ENCODE measurements around the gene ESPNL. TPM values are rescaled to one million over a fixed set of nuclear protein-coding genes. Genes with fewer than 3 reads are reported as not detected.

The ESPNL gene
- total and polyA plus RNA-seq, 2 of the 4 experiments (the other 2 are of a cell fraction): 2.0 TPM

DNA sequence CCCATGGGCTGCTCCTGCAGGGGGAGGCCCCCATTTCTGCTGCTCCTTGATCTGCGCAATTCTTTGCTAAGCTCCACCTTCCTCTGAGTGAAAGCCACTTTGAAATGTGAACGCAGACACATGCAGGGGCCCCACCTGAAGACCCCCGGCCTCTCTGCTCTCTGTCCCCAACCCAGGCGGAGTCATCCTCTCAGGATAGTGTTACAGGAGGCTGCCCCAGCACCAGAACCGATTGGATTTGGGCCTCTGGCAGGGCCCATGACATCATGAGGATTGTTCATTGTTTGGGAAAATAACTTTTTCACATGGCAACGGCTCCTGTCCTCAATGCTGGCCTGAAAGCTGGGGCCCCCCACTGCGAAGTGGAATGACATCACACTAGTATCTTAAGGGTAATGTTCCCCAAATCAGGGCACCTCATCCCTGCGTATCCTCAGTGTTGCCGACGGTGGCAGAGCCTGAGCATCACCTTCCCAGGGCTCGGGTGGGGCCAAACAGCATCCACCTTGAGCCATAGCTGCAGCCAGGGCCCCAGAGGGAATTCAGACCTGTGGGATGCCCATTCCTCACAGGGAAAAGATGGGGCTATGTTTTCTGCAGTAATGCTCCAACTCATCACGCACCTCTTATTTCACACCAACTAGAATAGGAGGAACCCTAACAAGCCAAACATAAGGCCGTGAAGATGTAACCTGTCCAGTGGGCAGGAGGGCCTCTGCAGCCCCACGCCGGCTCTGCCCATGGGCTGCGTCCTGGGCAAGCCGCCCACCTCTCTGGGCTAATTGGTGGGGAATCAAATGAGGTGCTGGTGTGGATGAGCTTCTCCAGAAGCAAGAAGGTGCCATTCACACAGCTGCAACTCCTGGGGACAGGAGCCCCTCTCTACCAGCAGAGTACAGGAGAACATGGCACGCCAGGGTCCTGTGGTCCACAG is 55.9 kb downstream of the ESPNL start:
- Histone ChIP-seq H3K4me3 (ENCODE audit: insufficient read depth, low read depth, low read length) (no peak overlapping the region), H3K23ac (ENCODE audit: low read depth, low read length) (no peak overlapping the region; the same call in 1 of the 2 replicates), H4K20me1 (ENCODE audit: insufficient read depth, low read length) (no peaks in the 10 kb centered on the region), H3K27me3 (ENCODE audit: control insufficient read depth, insufficient read depth, low read length) (no peaks in the 10 kb centered on the region), H3K9ac (ENCODE audit: low read depth, low read length) (no peak overlapping the region), H2AFZ (replicated peaks; ENCODE audit: low read length, poor library complexity) (peak overlapping the region; percentile 85), H3K4ac (ENCODE audit: low read depth, low read length) (peak overlapping the region; percentile 56), H3K14ac (replicated peaks; ENCODE audit: low read depth, low read length) (peak overlapping the region; percentile 38), H2AK9ac (replicated peaks; ENCODE audit: low read depth, low read length, poor library complexity) (peak overlapping the region; percentile 25), H3K27ac (ENCODE audit: insufficient read depth, low read length) (peak overlapping the region; percentile 40; the same call in 1 of the 2 replicates), H2BK20ac (ENCODE audit: low read depth, low read length) (peak overlapping the region; percentile 9), H4K8ac (ENCODE audit: low read depth in 2 of 2, low read length in 2 of 2) (peak overlapping the region in 1 of 2 experiments; percentile 46; a peak in 1 of 4 replicates), H2BK15ac (ENCODE audit: low read depth, low read length) (peak overlapping the region; percentile 64; the same call in 2 of the 3 replicates), H2BK120ac (ENCODE audit: low read depth, low read length) (peak overlapping the region; percentile 50), H3K18ac (ENCODE audit: low read depth, low read length) (peak overlapping the region; percentile 12; the same call in 1 of the 2 replicates), H3K36me3 (ENCODE audit: control insufficient read depth, insufficient read depth, low read length) (no peaks in the 10 kb centered on the region), H3K79me1 (ENCODE audit: low read depth in 1 of 2, low read length in 2 of 2) (no peaks in the 10 kb centered on the region; a peak in 1 of 4 replicates), H3K4me1 (ENCODE audit: control insufficient read depth, insufficient read depth, low read length) (peaks cover 18% of the 10 kb centered on the region), H2BK5ac (ENCODE audit: low read depth, low read length, poor library complexity, severe bottlenecking) (no peak overlapping the region), H3K9me1 (ENCODE audit: insufficient read depth, low read length) (0 out of 2 replicates have a peak, but pooled peaks cover 7% of the 10 kb centered on the region), H3K9me3 (ENCODE audit: control insufficient read depth, insufficient read depth, low read length) (no peaks in the 10 kb centered on the region), H4K5ac (ENCODE audit: low read depth, low read length) (no peak overlapping the region), H3K4me2 (ENCODE audit: low read depth, low read length) (no peak overlapping the region), H4K91ac (ENCODE audit: insufficient read depth, low read depth, low read length) (peak overlapping the region; percentile 44; the same call in 1 of the 2 replicates), H3K56ac (ENCODE audit: extremely low read depth, insufficient read depth, low read length) (no peak overlapping the region), H2AK5ac (ENCODE audit: low read depth, low read length) (peak overlapping the region; percentile 75)
- peak; percentile 29 for DNase-seq
- POLR2A ChIA-PET (ENCODE audit: unreplicated experiment): no interaction called here
- no TSS peak for BruUV-seq (replicated peaks)
- dilution Hi-C loops (cut with HindIII; ENCODE audit: low sequenced_read_pairs, unreplicated experiment) (no loop called here), in situ Hi-C loops (cut with MboI; ENCODE audit: low sequenced_read_pairs) (no loop called here), intact Hi-C loops (cut with micrococcal nuclease) (no loop called here)
- TF ChIP-seq CHD1 (IDR thresholded peaks at IDR 0.05; ENCODE audit: low read depth, low read length) (no peak), MXI1 (IDR thresholded peaks at IDR 0.05; ENCODE audit: borderline replicate concordance, low read depth, low read length) (no peak), CEBPB (IDR thresholded peaks at IDR 0.05; ENCODE audit: low read depth, low read length) (no peak), RAD21 (IDR thresholded peaks at IDR 0.05; ENCODE audit: low read length) (no peak), NFE2L2 (IDR thresholded peaks at IDR 0.05; ENCODE audit: low read depth, low read length) (no peak), RCOR1 (IDR thresholded peaks at IDR 0.05; ENCODE audit: insufficient replicate concordance, low read length) (no peak), MAZ (IDR thresholded peaks at IDR 0.05; ENCODE audit: borderline replicate concordance, low read depth, low read length) (no peak), FOS (IDR thresholded peaks at IDR 0.05; ENCODE audit: low read depth, low read length) (no peak), MAFK (IDR thresholded peaks at IDR 0.05; ENCODE audit: low read depth, low read length) (no peak), SMC3 (IDR thresholded peaks at IDR 0.05; ENCODE audit: low read depth, low read length) (no peak)
- TF ChIP-seq, protein P1, sequence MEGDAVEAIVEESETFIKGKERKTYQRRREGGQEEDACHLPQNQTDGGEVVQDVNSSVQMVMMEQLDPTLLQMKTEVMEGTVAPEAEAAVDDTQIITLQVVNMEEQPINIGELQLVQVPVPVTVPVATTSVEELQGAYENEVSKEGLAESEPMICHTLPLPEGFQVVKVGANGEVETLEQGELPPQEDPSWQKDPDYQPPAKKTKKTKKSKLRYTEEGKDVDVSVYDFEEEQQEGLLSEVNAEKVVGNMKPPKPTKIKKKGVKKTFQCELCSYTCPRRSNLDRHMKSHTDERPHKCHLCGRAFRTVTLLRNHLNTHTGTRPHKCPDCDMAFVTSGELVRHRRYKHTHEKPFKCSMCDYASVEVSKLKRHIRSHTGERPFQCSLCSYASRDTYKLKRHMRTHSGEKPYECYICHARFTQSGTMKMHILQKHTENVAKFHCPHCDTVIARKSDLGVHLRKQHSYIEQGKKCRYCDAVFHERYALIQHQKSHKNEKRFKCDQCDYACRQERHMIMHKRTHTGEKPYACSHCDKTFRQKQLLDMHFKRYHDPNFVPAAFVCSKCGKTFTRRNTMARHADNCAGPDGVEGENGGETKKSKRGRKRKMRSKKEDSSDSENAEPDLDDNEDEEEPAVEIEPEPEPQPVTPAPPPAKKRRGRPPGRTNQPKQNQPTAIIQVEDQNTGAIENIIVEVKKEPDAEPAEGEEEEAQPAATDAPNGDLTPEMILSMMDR (conservative IDR thresholded peaks at IDR 0.05; ENCODE audit: low read depth, low read length): no peak
- TF ChIP-seq, protein P2, sequence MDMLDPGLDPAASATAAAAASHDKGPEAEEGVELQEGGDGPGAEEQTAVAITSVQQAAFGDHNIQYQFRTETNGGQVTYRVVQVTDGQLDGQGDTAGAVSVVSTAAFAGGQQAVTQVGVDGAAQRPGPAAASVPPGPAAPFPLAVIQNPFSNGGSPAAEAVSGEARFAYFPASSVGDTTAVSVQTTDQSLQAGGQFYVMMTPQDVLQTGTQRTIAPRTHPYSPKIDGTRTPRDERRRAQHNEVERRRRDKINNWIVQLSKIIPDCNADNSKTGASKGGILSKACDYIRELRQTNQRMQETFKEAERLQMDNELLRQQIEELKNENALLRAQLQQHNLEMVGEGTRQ (IDR thresholded peaks at IDR 0.05; ENCODE audit: low read depth, low read length): no peak
- TF ChIP-seq, protein P3, sequence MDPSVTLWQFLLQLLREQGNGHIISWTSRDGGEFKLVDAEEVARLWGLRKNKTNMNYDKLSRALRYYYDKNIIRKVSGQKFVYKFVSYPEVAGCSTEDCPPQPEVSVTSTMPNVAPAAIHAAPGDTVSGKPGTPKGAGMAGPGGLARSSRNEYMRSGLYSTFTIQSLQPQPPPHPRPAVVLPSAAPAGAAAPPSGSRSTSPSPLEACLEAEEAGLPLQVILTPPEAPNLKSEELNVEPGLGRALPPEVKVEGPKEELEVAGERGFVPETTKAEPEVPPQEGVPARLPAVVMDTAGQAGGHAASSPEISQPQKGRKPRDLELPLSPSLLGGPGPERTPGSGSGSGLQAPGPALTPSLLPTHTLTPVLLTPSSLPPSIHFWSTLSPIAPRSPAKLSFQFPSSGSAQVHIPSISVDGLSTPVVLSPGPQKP (IDR thresholded peaks at IDR 0.05; ENCODE audit: borderline replicate concordance, low read depth, low read length): no peak
- ATAC-seq (ENCODE audit: low read depth): no peak
- WGBS, 2 experiments (ENCODE audit: extremely low coverage in 2 of 2, insufficient read length in 1 of 2): 63% methylated on average over 4 of the region's 18 CpGs; no CpG with 5 or more reads in 1 of the 2 experiments
- CTCF ChIA-PET: no interaction called here

Data from IMR-90 (cell line).